GM12892 (cell line): Measurements from ENCODE around the gene TOX3.

Experiments
- POLR2A ChIP-seq: IDR thresholded peaks from 2 replicates; pipeline ENCODE4 v1.6.1; 2011; ENCODE audit warnings: low read depth, low read length, control low read depth
- TAF1 ChIP-seq: IDR thresholded peaks from 2 replicates; pipeline ENCODE4 v1.6.1; 2011; ENCODE audit warnings: low read depth, mild to moderate bottlenecking, control low read depth, low read length, borderline replicate concordance

GRCh38 chr16:52405441-52405840 lies 141.5 kb downstream of the TOX3 start:
- no peak for TF ChIP-seq TAF1
- TF ChIP-seq POLR2A = no peak
